ENCODE data around the gene TESK1. TPM values are rescaled to one million over a fixed set of nuclear protein-coding genes. Genes with fewer than 3 reads are reported as not detected.
A peak's percentile ranks its signal among the peaks of the same experiment; 100 is the strongest.
"Not testable (repeated sequence)": the region's sequence is repeated elsewhere in the genome, so short reads cannot be mapped to it uniquely, and the experiment has no call there.

The TESK1 gene
- total RNA-seq, 2 experiments from 2014 or later, result 29.8 to 30.9 TPM

DNA sequence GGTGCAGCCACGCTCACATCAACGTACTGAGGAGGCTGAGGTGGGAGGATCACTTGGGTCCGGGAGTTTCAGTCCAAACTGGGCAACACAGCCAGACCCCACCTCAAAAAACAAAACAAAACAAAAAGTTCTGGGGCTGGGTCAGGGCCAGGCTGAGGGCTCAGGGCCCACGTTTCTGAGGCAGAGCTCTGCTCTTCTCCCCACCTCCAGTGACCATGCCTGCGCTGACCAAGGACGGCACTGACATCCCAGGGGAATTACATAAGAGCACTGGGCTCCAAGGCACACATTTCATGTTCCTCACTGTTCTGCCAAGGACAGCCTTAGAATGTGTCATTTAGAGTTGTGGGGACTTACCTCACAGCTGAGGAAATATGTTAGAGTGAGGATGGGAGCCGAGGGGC is 40.4 kb upstream of the TESK1 start:
- Mint-ChIP-seq H3K27me3 (no peaks in the 10 kb centered on the region), H3K4me3 (no peak overlapping the region), H3K4me1 (peaks cover 13% of the 10 kb centered on the region), H3K27ac (no peak overlapping the region), H3K36me3 (ENCODE audit: low read depth) (no peaks in the 10 kb centered on the region), H3K9me3 (no peaks in the 10 kb centered on the region)
- POLR2A ChIA-PET, result no interaction called here
- CTCF ChIA-PET, result no interaction called here
- no peak for DNase-seq

DNA sequence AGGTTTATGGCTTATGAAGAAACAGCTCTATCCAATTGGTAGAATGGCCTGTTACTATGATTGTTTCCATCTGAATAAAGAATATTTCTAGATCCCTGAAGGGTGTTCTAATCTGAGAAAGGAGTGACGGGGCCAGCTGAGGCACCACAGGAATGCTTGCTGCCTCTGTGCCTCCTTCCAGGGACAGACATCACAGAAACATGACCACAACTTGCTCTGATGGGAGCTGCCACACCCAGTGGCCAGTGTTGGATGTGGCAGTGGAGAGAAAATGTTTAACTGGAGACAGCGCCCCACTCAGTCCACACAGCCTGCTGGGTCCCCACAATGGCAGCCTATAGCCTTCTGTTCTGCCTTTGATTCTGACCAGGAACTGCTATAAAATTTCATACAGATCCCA is 38.6 kb upstream of the TESK1 start:
- H3K9me3 Mint-ChIP-seq, result no peaks in the 10 kb centered on the region
- no peak overlapping the region for H3K4me3 Mint-ChIP-seq
- no peak overlapping the region for H3K27ac Mint-ChIP-seq
- POLR2A ChIA-PET, result no interaction called here
- no peaks in the 10 kb centered on the region for H3K36me3 Mint-ChIP-seq (ENCODE audit: low read depth)
- DNase-seq, result no peak
- H3K27me3 Mint-ChIP-seq, result no peaks in the 10 kb centered on the region
- peaks cover 27% of the 10 kb centered on the region for H3K4me1 Mint-ChIP-seq
- CTCF ChIA-PET, result interaction anchor here (0.6 to 1.6 kb wide), 4 partner anchors 8 to 923 kb away, joined by 3 to 4 read pairs (median 4); no protein-coding TSS in a partner anchor

DNA sequence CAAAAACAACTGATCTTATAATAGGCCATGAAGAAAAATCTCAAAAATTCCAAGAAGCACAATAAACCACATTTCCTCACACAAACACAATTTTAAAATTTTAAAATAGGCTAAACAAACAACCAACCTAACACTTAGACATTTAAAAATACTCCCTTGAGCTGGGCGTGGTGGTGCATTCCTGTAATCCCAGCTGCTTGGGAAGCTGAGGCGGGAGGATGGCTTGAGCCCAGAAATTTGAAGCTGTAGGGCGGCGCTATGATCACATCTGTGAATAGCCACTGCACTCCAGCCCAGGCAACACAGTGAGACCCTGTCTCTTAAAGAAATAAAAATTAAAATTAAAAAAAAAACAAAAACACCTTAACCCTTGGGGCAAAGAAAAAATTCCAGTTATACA is 36.9 kb upstream of the TESK1 start:
- DNase-seq, result no peak
- ChIA-PET CTCF (interaction anchor here (1.0 kb wide), 1 partner anchor 10 kb away, joined by 3 read pairs; no protein-coding TSS in a partner anchor), POLR2A (no interaction called here)
- Mint-ChIP-seq H3K4me1 (peaks cover 27% of the 10 kb centered on the region), H3K36me3 (ENCODE audit: low read depth) (no peaks in the 10 kb centered on the region), H3K9me3 (no peaks in the 10 kb centered on the region), H3K27me3 (no peaks in the 10 kb centered on the region), H3K4me3 (no peak overlapping the region), H3K27ac (no peak overlapping the region)

DNA sequence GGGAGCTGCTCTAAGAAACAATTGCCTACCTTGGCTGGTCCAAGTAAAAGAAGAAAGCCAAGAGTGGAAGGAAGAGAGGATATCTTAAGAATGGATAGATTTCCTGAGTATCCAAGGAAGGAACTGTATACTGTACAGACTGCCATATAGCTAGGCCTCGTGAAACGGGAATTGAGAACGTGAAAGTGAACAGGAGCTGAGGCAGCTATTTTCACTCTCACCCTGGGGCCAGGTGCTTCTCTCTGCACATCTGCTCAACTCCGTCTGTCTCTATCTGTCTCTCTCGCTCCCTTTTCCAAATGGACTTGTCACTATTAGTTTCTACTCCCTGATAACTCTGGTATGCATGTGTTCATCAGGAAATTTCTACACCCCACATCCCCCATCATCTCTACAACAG is 35.9 kb upstream of the TESK1 start:
- Mint-ChIP-seq H3K27me3 (no peaks in the 10 kb centered on the region), H3K27ac (no peak overlapping the region), H3K9me3 (no peaks in the 10 kb centered on the region), H3K4me3 (no peak overlapping the region), H3K36me3 (ENCODE audit: low read depth) (no peaks in the 10 kb centered on the region), H3K4me1 (peaks cover 27% of the 10 kb centered on the region)
- ChIA-PET CTCF (interaction anchor here (1.0 to 1.9 kb wide), 2 partner anchors 9 to 15 kb away, joined by 3 to 6 read pairs; no protein-coding TSS in a partner anchor), POLR2A (no interaction called here)
- DNase-seq, result no peak

DNA sequence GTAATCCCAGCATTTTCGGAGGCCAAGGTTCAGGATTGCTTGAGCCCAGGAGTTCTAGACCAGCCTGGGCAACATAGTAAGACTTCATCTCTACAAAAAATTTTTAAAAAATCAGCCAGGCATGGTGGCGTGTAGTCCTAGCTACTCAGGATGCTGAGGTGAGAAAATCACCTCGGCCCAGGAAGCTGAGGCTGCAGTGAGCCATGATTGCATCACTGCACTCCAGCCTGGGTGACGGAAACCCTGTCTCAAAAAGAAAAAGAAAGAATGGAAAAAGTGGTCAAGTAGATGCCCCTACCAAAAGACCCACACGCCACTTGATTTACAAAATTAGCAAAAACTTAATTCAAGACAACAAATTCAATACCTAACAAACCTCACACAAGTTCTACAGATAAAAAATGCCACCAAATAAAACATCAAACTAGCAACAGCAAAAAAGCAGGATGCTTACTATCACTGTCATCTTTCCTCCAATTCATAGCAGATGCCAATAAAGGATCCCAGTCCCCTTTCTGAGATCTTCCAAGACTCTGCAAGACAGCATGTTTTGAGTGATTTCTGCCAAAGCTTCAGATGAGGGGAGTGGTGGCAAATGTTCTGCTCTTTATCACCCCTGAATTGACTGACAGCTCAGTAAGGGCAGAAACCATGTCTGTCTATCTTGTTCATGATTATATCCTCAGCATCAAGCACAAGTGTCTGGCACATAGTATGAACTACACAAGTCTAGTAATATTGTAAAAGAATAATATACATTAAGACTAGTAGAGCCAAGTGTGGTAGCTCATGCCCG is 34.2 kb upstream of the TESK1 start:
- H3K36me3 Mint-ChIP-seq (ENCODE audit: low read depth), result no peaks in the 10 kb centered on the region
- DNase-seq, result peak; percentile 50
- no peak overlapping the region for H3K4me3 Mint-ChIP-seq
- H3K4me1 Mint-ChIP-seq, result peaks cover 26% of the 10 kb centered on the region
- peak overlapping the region; percentile 82 for H3K27ac Mint-ChIP-seq
- ChIA-PET POLR2A (interaction anchor here (0.9 kb wide), 1 partner anchor 10 kb away, joined by 3 read pairs; no protein-coding TSS in a partner anchor), CTCF (interaction anchor here (0.6 to 1.9 kb wide), 3 partner anchors 17 to 1288 kb away, joined by 3 to 6 read pairs (median 4); no protein-coding TSS in a partner anchor)
- no peaks in the 10 kb centered on the region for H3K9me3 Mint-ChIP-seq
- H3K27me3 Mint-ChIP-seq, result no peaks in the 10 kb centered on the region

DNA sequence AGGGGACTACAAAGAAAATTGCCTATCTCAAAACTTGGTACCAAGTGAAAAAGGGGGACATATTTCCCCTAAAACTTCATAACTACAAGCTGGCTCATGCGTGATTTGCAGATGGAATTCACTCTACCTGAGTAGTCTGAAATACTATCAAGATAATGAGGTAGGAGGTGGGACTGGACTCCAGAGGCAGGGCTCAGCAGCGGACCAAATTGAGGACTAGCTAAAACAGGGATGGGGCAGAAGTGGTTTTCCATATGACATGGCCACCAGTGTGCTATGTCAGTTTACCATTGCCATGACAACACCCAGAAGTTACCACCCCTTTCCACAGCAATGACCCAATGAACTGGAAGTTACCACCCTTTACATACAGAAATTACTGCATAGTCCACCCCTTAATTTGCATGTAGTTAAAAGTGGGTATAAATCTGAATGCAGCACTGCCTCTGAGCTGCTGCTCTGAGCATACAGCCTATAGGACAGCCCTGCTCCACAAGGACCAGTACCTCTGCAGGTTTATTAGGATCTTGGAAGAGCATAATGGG is 30.4 kb upstream of the TESK1 start:
- Mint-ChIP-seq H3K9me3 (peaks cover 11% of the 10 kb centered on the region), H3K4me1 (peaks cover 15% of the 10 kb centered on the region), H3K27ac (no peak overlapping the region), H3K4me3 (no peak overlapping the region), H3K36me3 (ENCODE audit: low read depth) (peaks cover 2% of the 10 kb centered on the region), H3K27me3 (no peaks in the 10 kb centered on the region)
- ChIA-PET POLR2A (no interaction called here), CTCF (interaction anchor here (1.2 kb wide), 1 partner anchor 156 kb away, joined by 3 read pairs; no protein-coding TSS in a partner anchor)
- DNase-seq, result no peak

DNA sequence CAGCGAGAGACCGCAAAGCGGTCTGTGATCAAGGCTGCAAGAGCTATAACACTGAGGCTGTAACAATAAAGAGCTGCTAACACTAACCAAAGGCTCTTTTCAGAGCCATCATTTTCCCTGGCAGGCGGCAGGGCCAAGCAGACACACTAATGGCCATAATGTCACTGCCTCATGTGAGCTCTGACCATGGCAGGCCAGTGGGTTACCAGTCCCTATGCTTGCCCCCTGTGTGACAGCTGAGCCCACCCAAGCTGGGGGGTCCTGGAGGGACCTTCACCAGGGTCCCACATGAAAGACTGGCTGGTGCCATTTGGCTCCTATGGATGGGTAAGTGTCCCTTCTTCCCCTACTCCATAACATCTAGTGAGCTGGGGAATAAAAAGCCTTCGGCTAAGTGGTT is 29.6 kb upstream of the TESK1 start:
- H3K9me3 Mint-ChIP-seq, result peaks cover 17% of the 10 kb centered on the region
- H3K36me3 Mint-ChIP-seq (ENCODE audit: low read depth), result peaks cover 8% of the 10 kb centered on the region
- H3K4me1 Mint-ChIP-seq, result peaks cover 8% of the 10 kb centered on the region
- CTCF ChIA-PET, result interaction anchor here (0.9 to 1.2 kb wide), 2 partner anchors 28 to 156 kb away, joined by 3 read pairs; no protein-coding TSS in a partner anchor
- H3K4me3 Mint-ChIP-seq, result no peak overlapping the region
- no peaks in the 10 kb centered on the region for H3K27me3 Mint-ChIP-seq
- no peak overlapping the region for H3K27ac Mint-ChIP-seq
- no peak for DNase-seq
- POLR2A ChIA-PET, result no interaction called here

DNA sequence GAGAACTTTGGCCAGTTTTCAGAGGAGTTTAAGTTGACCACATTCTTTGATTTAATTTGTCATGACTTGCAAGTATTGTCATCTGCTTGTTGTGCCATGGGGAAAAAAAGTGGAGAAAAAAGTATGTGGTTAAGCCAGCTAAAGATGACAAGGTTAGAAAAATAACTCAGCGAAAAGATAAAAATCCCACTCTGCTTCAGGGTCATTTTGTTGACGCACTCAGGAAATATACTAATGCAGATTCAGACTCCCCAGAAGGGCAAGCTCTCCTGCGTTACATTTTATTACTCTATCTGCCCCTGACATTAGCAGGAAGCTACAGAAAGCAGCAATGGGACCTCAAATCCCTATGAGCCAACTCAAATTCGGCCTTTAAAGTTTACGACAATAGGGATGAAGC is 27.6 kb upstream of the TESK1 start:
- no peaks in the 10 kb centered on the region for H3K4me1 Mint-ChIP-seq
- no peak for DNase-seq
- H3K36me3 Mint-ChIP-seq (ENCODE audit: low read depth), result peaks cover 14% of the 10 kb centered on the region
- no peak overlapping the region for H3K27ac Mint-ChIP-seq
- ChIA-PET CTCF (interaction anchor here (2.2 kb wide), 1 partner anchor 24 kb away, joined by 8 read pairs; no protein-coding TSS in a partner anchor), POLR2A (no interaction called here)
- peaks cover 31% of the 10 kb centered on the region for H3K9me3 Mint-ChIP-seq
- no peak overlapping the region for H3K4me3 Mint-ChIP-seq
- no peaks in the 10 kb centered on the region for H3K27me3 Mint-ChIP-seq

DNA sequence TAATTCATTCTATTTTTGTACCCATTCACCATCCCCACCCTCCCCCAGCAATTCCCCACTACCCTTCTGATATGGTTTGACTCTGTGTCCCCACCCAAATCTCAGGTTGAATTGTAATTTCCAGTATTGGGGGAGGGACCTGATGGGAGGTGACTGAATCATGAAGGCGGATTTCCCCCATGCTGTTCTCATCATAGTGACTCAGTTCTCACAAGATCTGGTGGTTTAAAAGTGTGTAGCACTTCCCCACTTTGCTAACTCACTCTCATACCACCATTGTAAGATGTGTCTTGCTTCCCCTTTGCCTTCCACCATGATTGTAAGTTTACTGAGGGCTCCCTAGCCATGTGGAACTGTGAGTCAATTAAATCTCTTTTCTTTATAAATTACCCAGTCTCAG is 25.9 kb upstream of the TESK1 start:
- H3K27me3 Mint-ChIP-seq, result no peaks in the 10 kb centered on the region
- ChIA-PET POLR2A (no interaction called here), CTCF (interaction anchor here (0.9 to 2.2 kb wide), 2 partner anchors 10 to 26 kb away, joined by 3 to 8 read pairs; no protein-coding TSS in a partner anchor)
- no peak overlapping the region for H3K4me3 Mint-ChIP-seq
- H3K27ac Mint-ChIP-seq, result no peak overlapping the region
- H3K9me3 Mint-ChIP-seq, result peaks cover 31% of the 10 kb centered on the region
- H3K4me1 Mint-ChIP-seq, result no peaks in the 10 kb centered on the region
- peaks cover 14% of the 10 kb centered on the region for H3K36me3 Mint-ChIP-seq (ENCODE audit: low read depth)
- no peak for DNase-seq

DNA sequence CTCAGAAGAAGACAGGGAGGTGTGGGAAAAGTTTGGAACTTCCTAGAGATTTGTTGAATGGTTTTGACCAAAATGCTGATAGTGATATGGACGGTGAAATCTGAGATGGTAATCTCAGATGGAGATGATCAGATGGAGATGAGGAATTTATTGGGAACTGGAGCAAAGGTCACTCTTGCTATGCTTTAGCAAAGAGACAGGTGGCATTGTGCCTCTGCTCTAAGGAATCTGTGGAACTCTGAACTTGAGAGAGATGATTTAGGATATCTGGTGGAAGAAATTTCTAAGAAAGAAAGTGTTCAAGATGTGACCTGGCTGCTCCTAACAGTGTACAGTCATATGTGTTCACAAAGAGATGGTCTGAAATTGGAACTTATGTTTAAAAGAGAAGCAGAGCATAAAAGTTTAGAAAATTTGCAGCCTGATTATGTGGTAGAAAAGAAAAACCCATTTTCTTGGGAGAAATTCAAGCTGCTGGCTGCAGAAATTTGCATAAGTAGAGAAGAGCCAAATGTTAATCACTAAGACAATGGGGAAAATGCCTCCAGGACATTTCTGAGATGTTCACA is 25.3 kb upstream of the TESK1 start:
- CTCF ChIA-PET, result interaction anchor here (1.0 kb wide), 1 partner anchor 19 kb away, joined by 3 read pairs; no protein-coding TSS in a partner anchor
- H3K4me1 Mint-ChIP-seq, H3K27ac Mint-ChIP-seq, DNase-seq, H3K27me3 Mint-ChIP-seq, H3K4me3 Mint-ChIP-seq, POLR2A ChIA-PET: not testable (repeated sequence)
- Mint-ChIP-seq H3K36me3 (ENCODE audit: low read depth) (peaks cover 14% of the 10 kb centered on the region), H3K9me3 (peaks cover 31% of the 10 kb centered on the region)

DNA sequence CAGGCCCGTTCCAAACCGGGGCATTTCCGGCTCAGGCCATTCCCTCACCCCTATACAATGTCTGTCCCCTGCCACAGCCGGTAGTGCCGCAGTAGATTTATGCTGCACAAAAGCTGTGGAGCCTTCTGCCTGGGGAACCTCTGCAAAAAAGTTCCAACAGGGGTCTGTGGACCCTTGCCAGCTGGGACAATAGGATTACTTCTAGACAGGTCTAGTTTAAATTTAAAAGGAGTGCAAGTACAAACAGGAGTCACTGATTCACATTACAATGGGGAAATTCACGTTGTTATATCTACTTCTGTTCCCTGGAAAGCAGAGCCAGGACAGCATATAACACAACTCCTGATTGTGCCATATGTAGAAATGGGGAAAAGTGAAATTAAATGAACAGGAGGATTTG is 21.5 kb upstream of the TESK1 start:
- H3K27me3 Mint-ChIP-seq, CTCF ChIA-PET, DNase-seq, H3K27ac Mint-ChIP-seq, H3K4me1 Mint-ChIP-seq, POLR2A ChIA-PET, H3K4me3 Mint-ChIP-seq: not testable (repeated sequence)
- Mint-ChIP-seq H3K36me3 (ENCODE audit: low read depth) (peaks cover 15% of the 10 kb centered on the region), H3K9me3 (peaks cover 37% of the 10 kb centered on the region)

DNA sequence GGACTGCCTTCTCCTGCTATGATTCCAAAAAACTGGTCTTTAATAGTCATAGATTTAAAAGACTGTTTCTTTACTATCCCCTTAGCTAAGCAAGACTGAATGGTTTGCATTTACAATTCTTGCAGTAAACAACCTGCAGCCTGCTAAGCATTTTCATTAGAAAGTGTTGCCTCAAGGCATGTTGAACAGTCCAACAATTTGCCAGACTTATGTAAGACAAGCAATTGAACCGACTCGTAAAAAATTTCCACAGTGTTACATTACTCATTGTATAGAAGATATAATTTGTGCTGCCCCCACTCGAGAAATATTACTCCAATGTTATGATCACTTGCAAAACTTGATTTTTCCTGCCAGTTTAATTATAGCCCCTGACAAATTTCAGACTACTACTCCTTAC is 20.4 kb upstream of the TESK1 start:
- peaks cover 13% of the 10 kb centered on the region for H3K36me3 Mint-ChIP-seq (ENCODE audit: low read depth)
- H3K4me1 Mint-ChIP-seq, H3K27me3 Mint-ChIP-seq, H3K27ac Mint-ChIP-seq, POLR2A ChIA-PET, H3K4me3 Mint-ChIP-seq, DNase-seq: not testable (repeated sequence)
- CTCF ChIA-PET, result interaction anchor here (0.6 kb wide), 1 partner anchor 435 kb away, joined by 3 read pairs; no protein-coding TSS in a partner anchor
- H3K9me3 Mint-ChIP-seq, result peaks cover 37% of the 10 kb centered on the region

DNA sequence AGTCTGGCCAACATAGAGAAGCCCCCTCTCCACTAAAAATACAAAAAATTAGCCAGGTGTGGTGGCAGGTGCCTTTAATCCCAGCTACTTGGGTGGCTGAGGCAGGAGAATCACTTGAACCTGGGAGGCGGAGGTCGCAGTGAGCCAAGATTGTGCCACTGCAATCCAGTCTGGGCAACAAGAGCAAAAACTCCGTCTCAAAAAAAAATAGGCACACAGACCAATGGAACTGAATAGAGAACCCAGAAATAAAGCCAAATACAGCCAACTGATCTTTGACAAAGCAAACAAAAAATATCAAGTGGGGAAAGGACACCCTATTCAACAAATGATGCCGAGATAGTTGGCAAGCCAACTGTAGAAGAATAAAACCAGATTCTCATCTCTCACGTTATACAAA is 16.6 kb upstream of the TESK1 start:
- H3K4me1 Mint-ChIP-seq; POLR2A ChIA-PET; H3K27ac Mint-ChIP-seq; H3K27me3 Mint-ChIP-seq; DNase-seq; H3K36me3 Mint-ChIP-seq (ENCODE audit: low read depth); H3K4me3 Mint-ChIP-seq: not testable (repeated sequence)
- H3K9me3 Mint-ChIP-seq, result peaks cover 31% of the 10 kb centered on the region
- CTCF ChIA-PET, result interaction anchor here (0.7 to 1.5 kb wide), 2 partner anchors 15 to 561 kb away, joined by 3 to 4 read pairs; no protein-coding TSS in a partner anchor
